ENCODE data around the gene AMOT.

Gene AMOT

GRCh38 chrX:112841114-112841819 is 636 bp upstream of the AMOT start:
- no peaks in the 10 kb centered on the region for H3K9me3 ChIP-seq (ENCODE audit: control insufficient read depth in 1 of 2, low read length in 2 of 2)
- H3K9ac ChIP-seq (ENCODE audit: low read depth in 1 of 2, low read length in 2 of 2): peak overlapping the region; percentile 60 to 80
- H3K36me3 ChIP-seq (ENCODE audit: control insufficient read depth in 1 of 2, insufficient read depth in 2 of 2, low read length in 2 of 2): no peaks in the 10 kb centered on the region
- H3K27ac ChIP-seq (ENCODE audit: low read depth, low read length): peak overlapping the region; percentile 62
- H3K4me3 ChIP-seq (ENCODE audit: low read depth in 1 of 2, low read length in 2 of 2): peak overlapping the region; percentile 80 to 87
- H3K27me3 ChIP-seq (ENCODE audit: control insufficient read depth in 1 of 2, insufficient read depth in 2 of 2, low read length in 2 of 2): no peaks in the 10 kb centered on the region
- H3K4me1 ChIP-seq (ENCODE audit: control insufficient read depth in 1 of 2, insufficient read depth in 2 of 2, low read length in 2 of 2): peaks cover 4 to 8% of the 10 kb centered on the region in 2 donors

DNA sequence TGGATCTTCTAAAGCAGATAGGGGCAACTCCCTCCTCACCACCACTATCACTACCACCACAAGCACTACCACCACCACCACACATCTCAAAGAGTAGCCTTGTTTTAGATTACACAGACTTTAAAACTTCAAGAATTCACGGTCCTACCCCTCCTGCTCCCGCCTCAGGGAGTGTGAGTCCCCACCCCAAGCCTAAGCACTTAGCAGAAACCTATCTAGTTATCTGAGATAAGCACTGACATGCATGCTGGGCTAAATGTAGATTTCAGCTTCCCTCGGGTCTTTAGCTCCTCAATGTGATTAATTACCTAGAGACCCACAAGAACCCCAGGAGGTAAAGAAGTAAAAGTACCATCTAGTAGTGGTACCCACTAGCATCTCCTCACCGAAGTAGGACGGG is 775 bp downstream of the AMOT start:
- H3K36me3 ChIP-seq (ENCODE audit: control insufficient read depth in 1 of 2, insufficient read depth in 2 of 2, low read length in 2 of 2): no peaks in the 10 kb centered on the region
- peak overlapping the region; percentile 59 to 64 for H3K9ac ChIP-seq (ENCODE audit: low read depth in 1 of 2, low read length in 2 of 2)
- H3K4me3 ChIP-seq (ENCODE audit: low read depth in 1 of 2, low read length in 2 of 2): peak overlapping the region; percentile 80 to 87
- no peaks in the 10 kb centered on the region for H3K27me3 ChIP-seq (ENCODE audit: control insufficient read depth in 1 of 2, insufficient read depth in 2 of 2, low read length in 2 of 2)
- no peak overlapping the region for H3K27ac ChIP-seq (ENCODE audit: low read depth, low read length)
- no peaks in the 10 kb centered on the region for H3K9me3 ChIP-seq (ENCODE audit: control insufficient read depth in 1 of 2, low read length in 2 of 2)
- peaks cover 4 to 8% of the 10 kb centered on the region in 2 donors for H3K4me1 ChIP-seq (ENCODE audit: control insufficient read depth in 1 of 2, insufficient read depth in 2 of 2, low read length in 2 of 2)

DNA sequence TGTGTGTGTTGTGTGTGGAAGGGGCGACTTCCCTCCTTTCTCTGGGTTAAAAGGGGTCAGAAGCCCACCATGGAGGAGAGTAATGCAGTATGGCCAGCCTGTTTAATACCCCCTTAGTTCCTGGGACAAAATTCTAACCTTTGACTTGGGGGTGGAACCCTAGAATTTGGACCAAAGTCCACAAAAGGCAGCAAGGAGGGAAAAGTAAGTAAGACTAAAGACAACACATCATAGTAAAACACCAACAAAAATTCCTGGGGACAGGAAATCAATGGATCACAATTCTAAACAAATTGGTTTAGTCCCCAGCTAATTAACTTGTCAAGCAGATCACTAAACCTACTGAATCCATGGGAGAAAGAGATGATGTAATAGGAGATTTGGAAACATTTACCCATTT is 3.1 kb downstream of the AMOT start:
- H3K27me3 ChIP-seq (ENCODE audit: control insufficient read depth in 1 of 2, insufficient read depth in 2 of 2, low read length in 2 of 2): no peaks in the 10 kb centered on the region
- H3K36me3 ChIP-seq (ENCODE audit: control insufficient read depth in 1 of 2, insufficient read depth in 2 of 2, low read length in 2 of 2): no peaks in the 10 kb centered on the region
- no peak overlapping the region for H3K27ac ChIP-seq (ENCODE audit: low read depth, low read length)
- H3K9ac ChIP-seq (ENCODE audit: low read depth in 1 of 2, low read length in 2 of 2): no peak overlapping the region
- peak overlapping the region in 1 of 2 donors; percentile 40 for H3K4me3 ChIP-seq (ENCODE audit: low read depth in 1 of 2, low read length in 2 of 2)
- H3K4me1 ChIP-seq (ENCODE audit: control insufficient read depth in 1 of 2, insufficient read depth in 2 of 2, low read length in 2 of 2): peaks cover 10 to 11% of the 10 kb centered on the region in 2 donors
- H3K9me3 ChIP-seq (ENCODE audit: control insufficient read depth in 1 of 2, low read length in 2 of 2): no peaks in the 10 kb centered on the region

DNA sequence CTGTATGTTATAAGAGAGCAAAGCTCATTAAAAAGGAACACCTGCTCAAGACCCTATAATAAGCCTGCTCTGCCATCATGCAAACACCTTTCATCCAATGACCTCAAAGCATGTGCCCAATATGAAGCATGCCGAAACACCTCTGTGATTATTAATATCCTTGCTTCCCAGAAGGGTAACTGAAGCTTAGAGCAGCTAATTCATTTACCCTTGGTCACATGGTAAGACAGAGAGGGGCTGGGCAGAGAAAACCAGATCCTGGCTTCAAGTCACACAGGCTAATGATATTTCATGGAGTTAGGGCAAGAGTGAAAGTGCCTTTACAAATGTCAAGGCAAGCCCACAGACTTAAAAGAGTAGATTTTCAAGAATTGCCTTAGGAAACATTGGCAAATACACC is 5.6 kb downstream of the AMOT start:
- peaks cover 9 to 13% of the 10 kb centered on the region in 2 donors for H3K4me1 ChIP-seq (ENCODE audit: control insufficient read depth in 1 of 2, insufficient read depth in 2 of 2, low read length in 2 of 2)
- H3K36me3 ChIP-seq (ENCODE audit: control insufficient read depth in 1 of 2, insufficient read depth in 2 of 2, low read length in 2 of 2): no peaks in the 10 kb centered on the region
- H3K9me3 ChIP-seq (ENCODE audit: control insufficient read depth in 1 of 2, low read length in 2 of 2): no peaks in the 10 kb centered on the region
- H3K9ac ChIP-seq (ENCODE audit: low read depth in 1 of 2, low read length in 2 of 2): no peak overlapping the region
- no peaks in the 10 kb centered on the region for H3K27me3 ChIP-seq (ENCODE audit: control insufficient read depth in 1 of 2, insufficient read depth in 2 of 2, low read length in 2 of 2)
- no peak overlapping the region for H3K27ac ChIP-seq (ENCODE audit: low read depth, low read length)
- H3K4me3 ChIP-seq (ENCODE audit: low read depth in 1 of 2, low read length in 2 of 2): no peak overlapping the region

GRCh38 chrX:112834031-112834845 is 6.4 kb downstream of the AMOT start:
- H3K4me3 ChIP-seq (ENCODE audit: low read depth in 1 of 2, low read length in 2 of 2): no peak overlapping the region
- H3K27me3 ChIP-seq (ENCODE audit: control insufficient read depth in 1 of 2, insufficient read depth in 2 of 2, low read length in 2 of 2): no peaks in the 10 kb centered on the region
- no peaks in the 10 kb centered on the region for H3K36me3 ChIP-seq (ENCODE audit: control insufficient read depth in 1 of 2, insufficient read depth in 2 of 2, low read length in 2 of 2)
- H3K9me3 ChIP-seq (ENCODE audit: control insufficient read depth in 1 of 2, low read length in 2 of 2): no peaks in the 10 kb centered on the region
- H3K9ac ChIP-seq (ENCODE audit: low read depth in 1 of 2, low read length in 2 of 2): no peak overlapping the region
- no peak overlapping the region for H3K27ac ChIP-seq (ENCODE audit: low read depth, low read length)
- peaks cover 9 to 13% of the 10 kb centered on the region in 2 donors for H3K4me1 ChIP-seq (ENCODE audit: control insufficient read depth in 1 of 2, insufficient read depth in 2 of 2, low read length in 2 of 2)

DNA sequence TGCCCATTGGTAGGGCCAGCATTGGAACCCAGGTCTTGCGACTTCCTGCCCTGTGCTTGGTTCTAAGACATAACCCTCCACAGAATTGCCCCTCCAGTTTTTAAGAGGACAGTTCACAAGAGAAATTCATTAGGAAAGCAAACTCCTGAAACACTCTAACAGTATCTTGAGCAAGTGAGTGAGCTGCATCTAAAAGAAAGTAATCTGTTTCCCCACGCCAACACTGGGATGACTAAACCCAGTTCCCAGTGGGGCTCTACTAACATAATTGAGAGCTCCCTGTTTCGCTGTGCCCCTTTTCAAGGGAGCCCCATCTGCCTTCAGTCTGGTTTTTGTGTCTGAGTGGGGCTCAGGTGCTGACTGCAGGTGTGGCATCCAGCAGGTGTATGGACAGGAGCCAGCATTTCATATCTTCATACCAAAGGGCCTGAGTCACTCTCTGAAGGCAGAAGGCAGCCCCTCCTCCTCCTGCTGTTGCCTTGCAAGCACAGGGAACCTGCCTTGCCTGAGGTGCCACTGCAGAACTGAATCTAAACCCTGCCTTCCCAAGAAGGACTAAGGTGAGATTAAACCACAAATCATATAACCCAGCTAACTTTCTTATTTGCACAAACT is 8.0 kb downstream of the AMOT start:
- Histone ChIP-seq H3K36me3 (ENCODE audit: control insufficient read depth in 1 of 2, insufficient read depth in 2 of 2, low read length in 2 of 2) (no peaks in the 10 kb centered on the region), H3K4me1 (ENCODE audit: control insufficient read depth in 1 of 2, insufficient read depth in 2 of 2, low read length in 2 of 2) (peaks cover 6 to 9% of the 10 kb centered on the region in 2 donors), H3K9me3 (ENCODE audit: control insufficient read depth in 1 of 2, low read length in 2 of 2) (no peaks in the 10 kb centered on the region), H3K27me3 (ENCODE audit: control insufficient read depth in 1 of 2, insufficient read depth in 2 of 2, low read length in 2 of 2) (no peaks in the 10 kb centered on the region), H3K4me3 (ENCODE audit: low read depth in 1 of 2, low read length in 2 of 2) (no peak overlapping the region), H3K9ac (ENCODE audit: low read depth in 1 of 2, low read length in 2 of 2) (no peak overlapping the region), H3K27ac (ENCODE audit: low read depth, low read length) (no peak overlapping the region)

- Histone ChIP-seq H3K4me3 (ENCODE audit: low read depth in 1 of 2, low read length in 2 of 2) (no peak overlapping the region), H3K27me3 (ENCODE audit: control insufficient read depth in 1 of 2, insufficient read depth in 2 of 2, low read length in 2 of 2) (no peaks in the 10 kb centered on the region), H3K27ac (ENCODE audit: low read depth, low read length) (no peak overlapping the region), H3K4me1 (ENCODE audit: control insufficient read depth in 1 of 2, insufficient read depth in 2 of 2, low read length in 2 of 2) (peaks cover 5 to 9% of the 10 kb centered on the region in 2 donors), H3K9ac (ENCODE audit: low read depth in 1 of 2, low read length in 2 of 2) (no peak overlapping the region), H3K9me3 (ENCODE audit: control insufficient read depth in 1 of 2, low read length in 2 of 2) (no peaks in the 10 kb centered on the region), H3K36me3 (ENCODE audit: control insufficient read depth in 1 of 2, insufficient read depth in 2 of 2, low read length in 2 of 2) (no peaks in the 10 kb centered on the region)
Measured at GRCh38 chrX:112830540-112830939, 10.1 kb downstream of the AMOT start.

- no peak overlapping the region for H3K9ac ChIP-seq (ENCODE audit: low read depth in 1 of 2, low read length in 2 of 2)
- no peaks in the 10 kb centered on the region for H3K9me3 ChIP-seq (ENCODE audit: control insufficient read depth in 1 of 2, low read length in 2 of 2)
- H3K27me3 ChIP-seq (ENCODE audit: control insufficient read depth in 1 of 2, insufficient read depth in 2 of 2, low read length in 2 of 2): no peaks in the 10 kb centered on the region
- no peak overlapping the region for H3K4me3 ChIP-seq (ENCODE audit: low read depth in 1 of 2, low read length in 2 of 2)
- H3K36me3 ChIP-seq (ENCODE audit: control insufficient read depth in 1 of 2, insufficient read depth in 2 of 2, low read length in 2 of 2): no peaks in the 10 kb centered on the region
- H3K27ac ChIP-seq (ENCODE audit: low read depth, low read length): no peak overlapping the region
- H3K4me1 ChIP-seq (ENCODE audit: control insufficient read depth in 1 of 2, insufficient read depth in 2 of 2, low read length in 2 of 2): peaks cover 1 to 2% of the 10 kb centered on the region in 2 donors
Measured at GRCh38 chrX:112827292-112827903, 13.2 kb downstream of the AMOT start.

DNA sequence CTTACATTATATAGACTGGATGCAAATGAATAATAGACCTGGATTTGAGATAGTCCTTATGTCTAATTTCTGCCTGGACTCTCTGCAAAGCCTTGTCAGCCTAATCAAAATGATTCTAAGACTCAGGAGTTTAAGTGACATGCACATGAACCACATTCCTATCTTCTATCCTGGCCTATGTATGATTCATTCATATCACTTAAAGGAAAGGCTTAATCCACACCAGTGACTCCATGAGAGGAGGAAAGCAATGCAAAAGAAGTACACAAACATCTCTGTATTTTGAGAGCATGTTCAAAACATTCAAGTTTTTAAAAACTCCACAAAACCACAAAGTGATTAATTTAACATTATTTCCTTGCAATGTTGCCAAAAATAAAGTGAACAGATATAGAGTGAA is 14.6 kb downstream of the AMOT start:
- no peaks in the 10 kb centered on the region for H3K27me3 ChIP-seq (ENCODE audit: control insufficient read depth in 1 of 2, insufficient read depth in 2 of 2, low read length in 2 of 2)
- peaks cover 0 to under 1% of the 10 kb centered on the region in 2 donors for H3K4me1 ChIP-seq (ENCODE audit: control insufficient read depth in 1 of 2, insufficient read depth in 2 of 2, low read length in 2 of 2)
- H3K36me3 ChIP-seq (ENCODE audit: control insufficient read depth in 1 of 2, insufficient read depth in 2 of 2, low read length in 2 of 2): no peaks in the 10 kb centered on the region
- no peak overlapping the region for H3K4me3 ChIP-seq (ENCODE audit: low read depth in 1 of 2, low read length in 2 of 2)
- H3K9me3 ChIP-seq (ENCODE audit: control insufficient read depth in 1 of 2, low read length in 2 of 2): no peaks in the 10 kb centered on the region
- H3K9ac ChIP-seq (ENCODE audit: low read depth in 1 of 2, low read length in 2 of 2): no peak overlapping the region
- no peak overlapping the region for H3K27ac ChIP-seq (ENCODE audit: low read depth, low read length)

DNA sequence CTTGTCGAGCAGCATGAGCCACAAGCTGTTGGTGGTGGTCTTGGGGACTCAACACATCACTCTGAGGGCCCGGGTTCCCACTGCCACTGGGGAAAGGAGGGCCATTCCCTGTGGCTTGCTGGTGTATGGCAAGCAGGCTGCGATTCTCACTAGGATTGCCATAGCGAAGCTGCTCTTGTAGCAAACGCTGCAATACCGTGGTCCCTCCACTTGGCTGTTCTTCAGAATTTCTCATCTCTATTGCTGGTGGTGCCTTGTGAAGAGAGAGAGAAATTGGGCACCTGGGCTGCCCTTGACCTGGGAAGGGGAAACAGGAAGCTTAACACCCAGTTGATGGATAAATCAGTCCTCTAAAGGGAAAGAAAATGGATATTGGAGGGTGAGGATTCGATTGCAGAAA is 17.7 kb downstream of the AMOT start:
- Histone ChIP-seq H3K27ac (ENCODE audit: low read depth, low read length) (no peak overlapping the region), H3K27me3 (ENCODE audit: control insufficient read depth in 1 of 2, insufficient read depth in 2 of 2, low read length in 2 of 2) (no peaks in the 10 kb centered on the region), H3K9ac (ENCODE audit: low read depth in 1 of 2, low read length in 2 of 2) (no peak overlapping the region), H3K4me3 (ENCODE audit: low read depth in 1 of 2, low read length in 2 of 2) (no peak overlapping the region), H3K4me1 (ENCODE audit: control insufficient read depth in 1 of 2, insufficient read depth in 2 of 2, low read length in 2 of 2) (peaks cover 0 to 12% of the 10 kb centered on the region in 2 donors), H3K36me3 (ENCODE audit: control insufficient read depth in 1 of 2, insufficient read depth in 2 of 2, low read length in 2 of 2) (no peaks in the 10 kb centered on the region), H3K9me3 (ENCODE audit: control insufficient read depth in 1 of 2, low read length in 2 of 2) (no peaks in the 10 kb centered on the region)
